ENCODE measurements around the gene MAPKBP1. TPM values are rescaled to one million over a fixed set of nuclear protein-coding genes. Genes with fewer than 3 reads are reported as not detected.

The MAPKBP1 gene
- total and polyA plus RNA-seq, 8 donors = 8.8 to 41.5 (median 16.8) TPM

GRCh38 chr15:41862515-41863116, 88.3 kb downstream of the MAPKBP1 start:
- H3K27ac ChIP-seq = no peak overlapping the region
- H3K9me3 ChIP-seq = no peaks in the 10 kb centered on the region
- intact Hi-C loops (cut with DNase I; ENCODE audit: low total_unique reads) = no loop called here
- H3K4me3 ChIP-seq = no peak overlapping the region
- H3K36me3 ChIP-seq = peaks cover 0 to 6% (median 0%) of the 10 kb centered on the region in 4 donors
- DNase-seq = peak; percentile 78 to 91
- 57 to 85% (median 64%) methylated on average over 9 to 19 of the region's 19 CpGs for WGBS, 5 donors
- TF ChIP-seq POLR2A (IDR thresholded peaks at IDR 0.05) (no peak), POLR2AphosphoS5 (IDR thresholded peaks at IDR 0.05) (no peak)
- no peaks in the 10 kb centered on the region for H3K27me3 ChIP-seq
- H3K4me1 ChIP-seq = peaks cover 0 to 22% (median 19%) of the 10 kb centered on the region in 4 donors

DNA sequence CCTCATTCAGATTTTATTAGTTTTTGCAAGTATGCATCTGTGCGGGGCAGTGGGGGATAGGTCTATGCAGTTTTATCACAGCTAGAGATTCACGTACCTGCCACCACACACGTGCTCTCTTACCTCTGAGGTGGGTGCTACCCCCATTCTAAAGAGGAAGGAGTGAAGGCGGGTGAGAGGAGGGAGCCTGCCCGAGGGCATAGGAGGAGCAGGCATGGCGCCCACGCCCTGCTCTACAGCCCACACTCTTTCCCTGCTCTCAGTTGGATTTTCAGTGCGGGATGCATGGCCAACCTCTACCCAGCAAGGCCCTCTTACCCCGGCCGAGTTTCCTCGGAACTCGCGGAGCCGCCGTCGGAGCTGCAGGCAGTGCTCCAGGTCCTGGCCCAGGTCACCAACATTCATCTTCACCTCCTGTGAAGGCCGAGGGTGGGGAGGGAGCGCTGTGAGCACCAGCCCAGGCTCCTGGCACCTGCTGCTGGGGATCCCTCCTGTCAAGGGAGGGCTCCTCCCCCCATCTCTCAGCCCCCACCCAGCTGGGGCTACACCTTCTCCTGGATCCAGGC, 91.3 kb downstream of the MAPKBP1 start:
- TF ChIP-seq, protein P1, sequence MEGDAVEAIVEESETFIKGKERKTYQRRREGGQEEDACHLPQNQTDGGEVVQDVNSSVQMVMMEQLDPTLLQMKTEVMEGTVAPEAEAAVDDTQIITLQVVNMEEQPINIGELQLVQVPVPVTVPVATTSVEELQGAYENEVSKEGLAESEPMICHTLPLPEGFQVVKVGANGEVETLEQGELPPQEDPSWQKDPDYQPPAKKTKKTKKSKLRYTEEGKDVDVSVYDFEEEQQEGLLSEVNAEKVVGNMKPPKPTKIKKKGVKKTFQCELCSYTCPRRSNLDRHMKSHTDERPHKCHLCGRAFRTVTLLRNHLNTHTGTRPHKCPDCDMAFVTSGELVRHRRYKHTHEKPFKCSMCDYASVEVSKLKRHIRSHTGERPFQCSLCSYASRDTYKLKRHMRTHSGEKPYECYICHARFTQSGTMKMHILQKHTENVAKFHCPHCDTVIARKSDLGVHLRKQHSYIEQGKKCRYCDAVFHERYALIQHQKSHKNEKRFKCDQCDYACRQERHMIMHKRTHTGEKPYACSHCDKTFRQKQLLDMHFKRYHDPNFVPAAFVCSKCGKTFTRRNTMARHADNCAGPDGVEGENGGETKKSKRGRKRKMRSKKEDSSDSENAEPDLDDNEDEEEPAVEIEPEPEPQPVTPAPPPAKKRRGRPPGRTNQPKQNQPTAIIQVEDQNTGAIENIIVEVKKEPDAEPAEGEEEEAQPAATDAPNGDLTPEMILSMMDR (IDR thresholded peaks at IDR 0.05) = no peak
- TF ChIP-seq POLR2A (IDR thresholded peaks at IDR 0.05) (no peak), POLR2AphosphoS5 (IDR thresholded peaks at IDR 0.05) (no peak), EP300 (IDR thresholded peaks at IDR 0.05) (no peak)
- H3K27ac ChIP-seq = no peak overlapping the region
- no peak for DNase-seq
- H3K4me3 ChIP-seq = no peak overlapping the region
- H3K9me3 ChIP-seq = no peaks in the 10 kb centered on the region
- no peaks in the 10 kb centered on the region for H3K27me3 ChIP-seq
- H3K4me1 ChIP-seq = peaks cover 0 to 10% (median 8%) of the 10 kb centered on the region in 4 donors
- intact Hi-C loops (cut with DNase I; ENCODE audit: low total_unique reads) = no loop called here
- 80 to 87% (median 83%) methylated on average over 18 of the region's 18 CpGs for WGBS, 5 donors
- peaks cover 0 to 6% (median 0%) of the 10 kb centered on the region in 4 donors for H3K36me3 ChIP-seq

DNA sequence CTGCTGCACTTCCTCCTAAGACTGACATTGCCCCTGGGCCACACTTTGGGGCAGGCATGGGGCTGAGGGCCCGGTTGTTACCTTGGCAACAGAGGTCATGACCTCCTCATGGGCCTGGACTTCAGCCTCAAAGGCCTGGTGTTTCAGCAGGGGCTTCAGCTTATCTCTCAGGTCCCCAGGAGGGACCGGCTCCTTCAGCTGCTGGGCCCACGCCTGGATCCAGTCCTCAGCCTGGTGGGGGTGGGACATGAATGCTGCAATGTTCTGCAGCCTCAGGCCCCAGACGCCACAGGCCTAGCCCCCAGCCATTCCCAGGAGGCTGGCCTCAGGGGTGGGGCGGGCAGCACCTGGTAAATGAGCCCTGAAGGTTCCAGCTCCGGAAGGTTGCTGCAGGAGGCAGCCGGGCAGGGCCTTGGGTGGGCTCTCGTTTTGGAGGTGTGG, 92.0 kb downstream of the MAPKBP1 start:
- no peak for DNase-seq

DNA sequence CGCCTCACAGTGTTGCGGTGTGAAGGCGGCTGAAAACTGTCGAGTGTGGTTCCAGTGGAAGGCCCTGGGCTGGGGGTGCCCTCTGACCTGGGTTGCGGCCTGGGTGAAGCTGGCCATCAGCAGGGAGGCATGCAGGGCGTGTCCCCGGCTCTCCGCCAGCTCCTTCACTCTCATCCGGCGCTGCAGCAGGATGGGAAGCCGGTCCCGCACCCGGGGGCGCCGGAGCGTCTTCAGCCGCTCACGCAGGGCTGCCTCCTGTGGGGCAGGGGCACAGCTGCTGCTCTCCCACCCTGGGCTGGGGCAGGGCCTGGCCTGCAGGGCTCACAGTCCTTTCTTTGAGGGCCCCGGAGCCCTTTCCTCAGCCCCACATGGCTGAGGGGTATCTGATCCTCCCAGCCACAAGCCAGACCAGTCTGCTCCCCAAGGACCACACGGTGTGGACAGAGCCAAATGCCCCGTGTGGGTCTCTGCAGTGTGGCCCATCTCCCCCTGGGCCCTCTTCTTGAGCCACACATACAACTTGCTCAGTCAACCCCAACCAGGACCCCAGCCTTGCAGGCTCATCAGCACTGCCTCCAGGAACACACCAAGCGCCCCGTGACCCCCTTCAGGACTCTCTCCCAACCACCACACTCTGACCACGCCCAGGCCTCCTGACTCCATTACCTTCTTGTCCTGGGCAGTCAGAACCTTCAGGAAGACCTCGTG, 92.7 kb downstream of the MAPKBP1 start:
- Histone ChIP-seq H3K9me3 (no peaks in the 10 kb centered on the region), H3K27ac (no peak overlapping the region), H3K4me1 (peaks cover 0 to 10% (median 8%) of the 10 kb centered on the region in 4 donors), H3K27me3 (no peaks in the 10 kb centered on the region), H3K36me3 (peaks cover 0 to 6% (median 0%) of the 10 kb centered on the region in 4 donors), H3K4me3 (no peak overlapping the region)
- intact Hi-C loops (cut with DNase I; ENCODE audit: low total_unique reads) = no loop called here
- no peak for DNase-seq
- WGBS, 5 donors = 83 to 87% (median 85%) methylated on average over 11 to 25 of the region's 25 CpGs
- TF ChIP-seq, protein P1 (IDR thresholded peaks at IDR 0.05) = no peak
- no peak for TF ChIP-seq POLR2AphosphoS5 (IDR thresholded peaks at IDR 0.05)
- no peak for TF ChIP-seq POLR2A (IDR thresholded peaks at IDR 0.05)
- no peak for TF ChIP-seq EP300 (IDR thresholded peaks at IDR 0.05)

More for the DNA sequence above, 92.0 kb downstream of the MAPKBP1 start:
- intact Hi-C loops (cut with DNase I; ENCODE audit: low total_unique reads) = no loop called here
- 66 to 96% (median 75%) methylated on average over 4 to 8 of the region's 8 CpGs for WGBS, 5 donors
- no peak for TF ChIP-seq EP300 (IDR thresholded peaks at IDR 0.05)
- TF ChIP-seq POLR2AphosphoS5 (IDR thresholded peaks at IDR 0.05) = no peak
- TF ChIP-seq, protein P1 (IDR thresholded peaks at IDR 0.05) = no peak
- TF ChIP-seq POLR2A (IDR thresholded peaks at IDR 0.05) = no peak
- no peak overlapping the region for H3K27ac ChIP-seq
- H3K4me1 ChIP-seq = peaks cover 0 to 10% (median 8%) of the 10 kb centered on the region in 4 donors
- peaks cover 0 to 6% (median 0%) of the 10 kb centered on the region in 4 donors for H3K36me3 ChIP-seq
- no peak overlapping the region for H3K4me3 ChIP-seq
- H3K27me3 ChIP-seq = no peaks in the 10 kb centered on the region
- no peaks in the 10 kb centered on the region for H3K9me3 ChIP-seq
